ENCODE results near the gene KLHL6. TPM values are rescaled to one million over a fixed set of nuclear protein-coding genes. Genes with fewer than 3 reads are reported as not detected.

Gene KLHL6, protein sequence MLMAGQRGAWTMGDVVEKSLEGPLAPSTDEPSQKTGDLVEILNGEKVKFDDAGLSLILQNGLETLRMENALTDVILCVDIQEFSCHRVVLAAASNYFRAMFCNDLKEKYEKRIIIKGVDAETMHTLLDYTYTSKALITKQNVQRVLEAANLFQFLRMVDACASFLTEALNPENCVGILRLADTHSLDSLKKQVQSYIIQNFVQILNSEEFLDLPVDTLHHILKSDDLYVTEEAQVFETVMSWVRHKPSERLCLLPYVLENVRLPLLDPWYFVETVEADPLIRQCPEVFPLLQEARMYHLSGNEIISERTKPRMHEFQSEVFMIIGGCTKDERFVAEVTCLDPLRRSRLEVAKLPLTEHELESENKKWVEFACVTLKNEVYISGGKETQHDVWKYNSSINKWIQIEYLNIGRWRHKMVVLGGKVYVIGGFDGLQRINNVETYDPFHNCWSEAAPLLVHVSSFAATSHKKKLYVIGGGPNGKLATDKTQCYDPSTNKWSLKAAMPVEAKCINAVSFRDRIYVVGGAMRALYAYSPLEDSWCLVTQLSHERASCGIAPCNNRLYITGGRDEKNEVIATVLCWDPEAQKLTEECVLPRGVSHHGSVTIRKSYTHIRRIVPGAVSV
- 0.05 and 0.07 TPM in 2 replicates for total RNA-seq

DNA sequence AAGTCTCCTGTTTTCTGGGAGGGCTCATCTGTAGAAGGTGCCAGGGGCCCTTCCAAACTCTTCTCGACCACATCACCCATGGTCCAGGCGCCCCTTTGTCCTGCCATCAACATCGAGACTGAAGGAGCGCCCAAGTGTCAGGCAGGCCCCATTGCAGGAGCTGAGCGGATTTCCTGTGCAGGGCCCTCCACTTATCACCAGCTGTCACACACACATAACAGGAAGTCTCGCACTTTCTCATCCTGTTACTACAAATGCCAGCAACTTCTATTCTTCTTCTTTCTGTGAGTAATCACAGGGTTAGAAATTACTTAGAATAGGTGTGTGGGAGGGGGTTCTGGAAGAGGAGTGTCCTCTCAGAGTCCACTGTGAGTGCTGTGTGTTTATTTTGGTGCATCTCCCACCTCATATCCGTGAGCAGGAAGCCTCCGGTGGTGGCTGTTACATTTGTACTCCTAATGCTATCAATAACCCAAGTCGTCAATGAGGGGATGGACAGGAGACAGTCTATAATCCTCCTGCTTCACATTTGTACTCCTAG lies at the start of gene KLHL6:
TSS of gene KLHL6 (minus strand) at position 166 of the 541 bp plus-strand sequence. CDS start at position 113, 53 bp downstream.

Other genes starting within 250 kb of the KLHL6 start
- gene MCF2L2, start 127.1 kb downstream of the KLHL6 start, total RNA-seq = 0.05 and 0.28 TPM in 2 replicates
- 11.2 and 23.0 TPM in 2 replicates for gene KLHL24, start 79.9 kb upstream of the KLHL6 start, total RNA-seq
- gene YEATS2, start 142.1 kb upstream of the KLHL6 start, total RNA-seq = 28.3 and 29.5 TPM in 2 replicates